HepG2 (cell line): ENCODE measurements around the gene ALDH1L2.

Source experiments
- ARNT ChIP-seq: fragments of 450-650 bp; IDR thresholded peaks from 2 replicates; pipeline ENCODE4 v1.6.1; 2017
- CTCF ChIP-seq: sonication (generic); formaldehyde crosslinking; IDR thresholded peaks from 2 replicates; pipeline ENCODE4 v1.5.0; 2020; ENCODE audit warnings: mild to moderate bottlenecking, missing genetic modification reagents, moderate library complexity
- MXI1 ChIP-seq: IDR thresholded peaks from 3 replicates; pipeline ENCODE4 v1.6.1; 2012; ENCODE audit warnings: low read depth, low read length, inconsistent platforms, borderline replicate concordance
- PHF20 ChIP-seq: sonication (generic); formaldehyde crosslinking; IDR thresholded peaks from 2 replicates; pipeline ENCODE4 v1.5.0; 2020; ENCODE audit warnings: mild to moderate bottlenecking, missing genetic modification reagents
- SETDB1 ChIP-seq: sonication (generic); formaldehyde crosslinking; IDR thresholded peaks from 2 replicates; pipeline ENCODE4 v1.5.1; 2020; ENCODE audit warnings: missing genetic modification reagents, mild to moderate bottlenecking, borderline replicate concordance
- SNAPC4 ChIP-seq: sonication (generic); formaldehyde crosslinking; IDR thresholded peaks from 2 replicates; pipeline ENCODE4 v1.4.0; 2020; ENCODE audit warnings: mild to moderate bottlenecking, missing genetic modification reagents

GRCh38 chr12:105100207-105100985 lies 16.1 kb upstream of the ALDH1L2 start:
- TF ChIP-seq ARNT (no peak), PHF20 (no peak), SNAPC4 (no peak), CTCF (CRISPR knock-in tag) (no peak), SETDB1 (CRISPR knock-in tag) (no peak), MXI1 (no peak)
